NOMO-1 treated with DMSO at 0.1 percent for 48 hours (cell line): Measurements from ENCODE around the gene KRT36.

ENCODE experiments used
- DNase-seq: peaks from one replicate; lab custom pipeline; 2025; ENCODE audit not compliant: unreplicated experiment; lab: John Stamatoyannopoulos, UW

Gene KRT36

GRCh38 chr17:41522301-41523224 lies 32.9 kb upstream of the KRT36 start:
- DNase-seq, result no peak

DNA sequence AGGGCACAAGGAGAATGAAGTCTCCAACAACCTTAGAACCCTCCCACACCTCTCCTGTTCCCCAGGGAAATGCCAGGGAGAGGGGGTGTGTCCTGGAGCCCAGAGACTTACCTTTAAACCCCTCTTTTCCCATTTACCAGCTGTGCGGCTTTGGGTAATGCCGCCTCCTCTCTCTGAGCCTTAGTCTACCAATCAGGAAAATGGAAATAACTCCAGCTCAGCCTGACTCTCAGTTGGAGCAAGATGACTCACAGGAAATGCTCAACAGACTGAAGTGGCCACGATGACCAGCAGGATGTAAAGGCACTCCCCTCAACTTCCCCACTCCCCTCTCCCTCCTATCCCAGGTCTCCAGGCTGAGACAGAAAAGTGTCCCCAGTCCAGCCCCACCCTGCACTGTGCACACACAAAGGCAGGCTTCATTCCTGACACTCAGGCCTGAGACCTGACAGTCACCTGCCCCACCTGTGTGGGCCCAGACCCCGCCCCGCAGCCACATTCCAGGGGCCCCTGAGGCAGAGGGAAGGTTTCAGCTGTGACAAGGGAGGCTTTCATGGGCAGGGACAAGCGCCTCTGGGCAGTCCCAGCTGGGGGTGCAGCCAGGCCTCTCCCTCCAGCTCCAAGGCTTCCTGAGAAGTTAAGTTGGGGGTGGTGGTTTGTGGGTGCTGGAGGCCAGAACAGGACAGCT lies 32.0 kb upstream of the KRT36 start:
- no peak for DNase-seq

DNA sequence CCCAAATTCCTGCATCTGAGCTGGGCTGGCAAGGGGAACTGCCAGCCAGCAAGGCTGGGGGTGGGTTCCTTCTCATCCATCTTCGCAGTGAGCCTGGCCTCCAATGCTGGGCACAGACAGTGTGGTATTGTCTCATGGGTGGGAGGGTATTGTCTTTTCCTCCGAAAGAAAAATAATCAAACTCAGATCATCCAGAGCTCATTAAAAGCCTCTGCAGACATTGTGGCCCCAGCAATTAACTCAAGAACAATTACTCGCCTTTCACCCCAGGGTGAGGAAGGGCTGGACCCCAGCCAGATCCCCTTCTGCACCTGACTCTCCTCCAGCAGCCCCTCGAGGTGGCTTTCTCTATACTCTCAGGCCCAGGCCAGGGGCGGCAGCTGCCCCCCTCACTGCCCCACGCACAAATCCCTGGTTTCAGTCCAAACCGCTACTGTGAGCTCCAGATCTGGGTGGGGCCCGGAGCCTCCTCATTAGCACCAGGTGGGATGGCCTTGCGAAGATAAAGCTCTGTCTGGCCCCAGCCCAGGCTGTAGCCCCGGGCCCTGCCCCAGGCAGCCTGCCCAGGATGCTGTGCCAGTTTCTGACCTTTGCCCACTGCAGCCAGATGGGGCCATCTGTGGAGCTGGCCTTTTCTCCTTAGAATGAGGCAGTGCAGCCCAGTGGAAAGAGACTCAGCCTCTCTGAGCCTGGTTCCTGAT lies 31.3 kb upstream of the KRT36 start:
- no peak for DNase-seq

DNA sequence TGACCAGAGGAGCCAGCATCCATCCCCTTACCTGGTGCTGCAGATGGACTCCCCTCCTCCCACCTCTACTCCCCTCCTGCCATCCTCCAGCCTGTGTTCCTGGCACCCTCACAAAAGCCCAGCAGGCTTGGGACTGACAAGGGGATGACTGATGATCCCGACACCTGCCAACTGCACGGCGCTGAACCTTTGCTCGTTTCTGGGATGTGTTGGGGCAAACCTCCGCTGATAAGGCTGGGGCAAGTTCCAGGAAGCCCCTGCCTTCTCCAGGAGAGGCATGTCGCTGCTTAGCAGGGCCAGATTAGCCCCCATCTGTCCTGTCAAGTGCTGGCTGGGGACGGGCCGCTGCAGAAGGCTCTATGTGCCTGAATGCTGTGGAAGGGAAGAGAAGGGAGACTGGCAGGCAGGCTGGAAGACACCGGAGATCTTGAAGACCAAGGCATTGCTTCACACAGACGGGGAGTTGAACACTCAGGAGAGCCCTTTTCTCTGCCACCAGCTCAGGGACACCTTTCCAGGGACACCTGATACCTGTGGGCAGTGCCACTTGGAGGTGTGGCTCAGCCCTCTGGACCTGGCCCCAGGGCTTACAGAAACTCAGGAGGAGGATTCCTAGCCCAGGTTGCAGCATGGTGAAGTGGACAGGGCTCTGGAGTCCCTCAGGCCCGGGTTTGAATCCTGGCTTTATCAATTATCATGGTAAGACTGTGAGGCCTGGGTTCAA lies 30.0 kb upstream of the KRT36 start:
- no peak for DNase-seq

- DNase-seq, result no peak
Measured at GRCh38 chr17:41518789-41519449, 29.2 kb upstream of the KRT36 start, which contains the start of gene KRT15. Gene KRT15, minus strand, starts transcription at chr17:41518890. Its CDS starts 63 bp downstream, at chr17:41518827.

DNA sequence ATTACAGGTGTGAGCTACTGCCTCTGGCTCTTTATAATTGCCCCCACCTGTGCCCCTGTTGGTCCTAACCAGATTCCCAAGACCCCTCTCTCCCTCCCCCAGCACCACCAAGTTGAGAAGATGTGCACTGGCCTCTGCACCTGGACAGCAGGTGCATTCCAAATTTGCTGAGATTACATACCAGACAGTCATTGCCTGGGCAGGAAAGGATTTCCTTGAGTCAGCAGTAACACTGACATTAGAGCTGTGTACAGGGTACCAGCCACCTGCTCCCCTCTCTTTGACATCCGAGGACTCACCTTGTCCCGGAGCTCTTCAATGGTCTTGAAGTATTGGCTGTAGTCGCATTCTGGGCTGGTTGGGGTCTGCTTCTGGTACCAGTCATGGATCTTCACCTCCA lies 28.3 kb upstream of the KRT36 start:
- no peak for DNase-seq

DNA sequence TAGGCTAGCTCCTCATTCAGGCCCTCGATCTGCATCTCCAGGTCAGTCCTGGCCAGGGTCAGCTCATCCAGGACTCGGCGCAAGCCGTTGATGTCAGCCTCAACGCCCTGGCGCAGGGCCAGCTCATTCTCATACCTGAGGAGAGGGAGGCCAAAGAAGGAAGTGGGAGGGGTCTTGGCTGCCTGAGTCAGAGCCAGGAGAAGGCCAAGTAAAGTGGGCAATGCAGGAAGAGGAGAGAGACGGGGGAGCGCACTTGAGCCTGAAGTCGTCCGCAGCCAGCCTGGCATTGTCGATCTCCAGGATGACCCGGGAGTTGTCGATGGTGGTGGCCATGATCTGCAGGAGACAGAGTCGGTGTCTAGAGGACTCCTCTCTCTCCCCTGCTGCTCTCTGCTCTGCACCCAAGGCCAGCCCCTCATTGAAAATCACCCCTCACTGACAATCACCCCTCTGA lies 27.1 kb upstream of the KRT36 start:
- DNase-seq, result no peak

DNA sequence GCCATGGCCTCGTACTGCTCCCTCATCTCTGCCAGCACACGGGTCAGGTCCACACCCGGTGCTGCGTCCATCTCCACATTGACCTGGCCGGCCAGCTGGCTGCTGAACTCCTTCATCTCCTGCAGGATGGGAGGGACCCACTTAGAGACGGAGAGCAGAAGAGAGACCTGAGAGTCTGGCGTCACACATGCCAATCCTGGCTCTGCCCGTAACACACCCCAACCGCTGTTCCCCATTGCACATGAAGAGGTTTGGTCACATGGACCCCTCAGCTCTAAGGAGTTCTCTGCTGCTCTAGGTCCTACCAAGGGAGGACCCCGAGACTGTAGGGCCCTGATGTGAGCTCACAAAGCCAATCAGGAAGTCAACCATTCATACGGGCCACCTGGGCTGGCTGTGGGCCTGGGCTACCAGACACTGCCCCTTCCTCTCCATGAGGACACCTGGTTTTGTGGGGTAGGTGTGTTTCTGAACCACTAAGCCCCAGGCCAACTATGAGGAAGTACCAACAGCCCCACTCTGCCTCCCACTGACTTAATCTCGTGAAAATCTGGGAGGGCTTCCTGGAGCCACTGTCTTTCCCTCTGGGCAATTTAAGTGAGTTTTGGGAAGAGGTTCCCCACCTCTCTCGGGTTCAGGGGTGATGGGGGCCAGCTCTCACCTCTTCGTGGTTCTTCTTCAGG lies 26.6 kb upstream of the KRT36 start:
- DNase-seq, result no peak

- no peak for DNase-seq
Measured at GRCh38 chr17:41513168-41513547, 23.4 kb upstream of the KRT36 start.

DNA sequence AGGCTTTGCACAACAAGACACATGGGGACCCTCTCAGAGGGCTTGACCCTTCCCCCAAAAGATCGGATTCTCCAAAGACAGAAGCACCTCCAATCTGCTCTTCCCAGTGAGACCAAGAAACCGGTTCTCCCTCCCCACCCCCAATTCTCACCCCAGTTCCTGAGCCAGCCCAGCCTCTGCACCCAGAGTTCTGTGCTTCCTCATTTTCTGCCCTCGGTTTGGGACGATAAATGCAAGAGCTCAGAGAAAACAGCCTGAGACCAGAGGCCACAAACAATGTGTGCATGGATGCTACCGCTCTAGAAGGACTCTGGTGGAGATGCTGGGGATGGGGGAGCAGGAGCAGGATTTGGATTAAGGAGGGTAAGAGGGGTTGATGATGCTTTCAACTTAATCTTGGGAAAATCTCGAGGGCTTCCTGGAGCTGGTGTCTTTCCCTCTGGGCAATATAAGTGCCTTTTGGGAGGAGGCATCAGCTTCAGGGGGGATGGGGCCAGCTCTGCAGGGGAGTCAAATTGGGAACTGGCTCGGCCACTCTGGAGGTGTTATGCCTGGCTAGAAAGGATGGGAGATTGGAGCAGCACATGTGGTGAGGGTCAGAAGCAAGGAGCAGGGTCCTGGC lies 22.9 kb upstream of the KRT36 start:
- DNase-seq, result peak; percentile 24

DNA sequence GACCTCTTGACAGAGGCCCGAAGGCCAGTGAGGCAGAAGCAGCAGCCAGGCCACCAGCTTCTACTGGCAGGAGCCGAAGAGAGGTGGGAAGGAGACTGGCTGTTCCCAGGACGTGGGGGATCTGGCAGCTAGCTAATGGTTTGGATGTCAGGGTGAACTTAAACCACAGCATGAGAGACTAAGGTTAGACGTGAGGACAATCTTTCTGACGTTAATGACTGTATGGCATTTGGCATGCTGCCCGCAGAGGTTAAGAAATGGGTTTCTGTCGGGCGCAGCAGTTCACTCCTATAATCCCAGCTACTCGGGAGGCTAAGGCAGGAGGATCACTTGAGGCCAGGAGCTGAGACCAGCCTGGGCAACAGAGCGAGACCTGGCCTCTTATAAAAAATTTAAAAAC lies 22.0 kb upstream of the KRT36 start:
- DNase-seq, result no peak

GRCh38 chr17:41511116-41511515 lies 21.4 kb upstream of the KRT36 start:
- no peak for DNase-seq

- DNase-seq, result no peak
Measured at GRCh38 chr17:41510251-41511065, 20.7 kb upstream of the KRT36 start.

GRCh38 chr17:41507315-41507880 lies 17.7 kb upstream of the KRT36 start:
- DNase-seq, result no peak

- peak; percentile 75 for DNase-seq
Measured at GRCh38 chr17:41505809-41506767, 16.4 kb upstream of the KRT36 start.

DNA sequence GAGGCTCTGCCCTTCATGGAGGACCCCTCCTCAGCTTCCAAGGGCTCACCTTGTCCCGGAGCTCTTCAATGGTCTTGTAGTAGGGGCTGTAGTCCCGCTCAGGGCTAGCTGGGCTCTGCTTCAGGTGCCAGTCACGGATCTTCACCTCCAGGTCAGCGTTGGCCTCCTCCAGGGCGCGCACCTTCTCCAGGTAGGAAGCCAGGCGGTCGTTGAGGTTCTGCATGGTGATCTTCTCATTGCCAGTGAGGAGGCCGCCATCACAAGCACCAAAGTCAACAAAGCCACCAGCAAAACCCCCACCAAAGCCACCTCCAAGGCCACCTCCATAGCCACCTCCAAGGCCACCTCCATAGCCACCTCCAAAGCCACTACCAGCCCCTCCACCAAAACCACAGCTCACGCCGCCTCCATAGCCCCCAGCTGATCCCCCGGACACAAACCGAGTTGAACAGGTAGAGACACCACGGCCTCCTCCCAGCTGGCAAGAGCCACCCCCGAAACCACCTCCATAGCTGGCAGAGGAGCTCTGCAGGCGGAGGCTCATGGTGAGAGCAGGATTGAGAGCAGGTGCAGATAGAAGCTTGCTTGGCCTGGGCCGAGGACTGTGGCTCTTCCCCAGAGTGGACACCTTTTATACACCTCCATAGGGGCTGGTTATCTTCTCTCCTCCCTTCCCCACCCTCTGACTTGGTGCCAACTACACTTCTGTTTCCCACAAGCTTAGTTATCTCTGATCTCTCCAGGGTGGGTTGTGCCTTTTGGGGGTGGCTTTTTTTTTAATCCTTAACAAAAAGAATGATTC lies 15.5 kb upstream of the KRT36 start, which contains the start of gene KRT13:
Gene KRT13, minus strand, starts transcription at position 606 of the 802 bp plus-strand sequence. Its CDS starts 62 bp downstream, at position 544.
- no peak for DNase-seq
